Measurements from ENCODE around the gene CCR5AS.

Gene CCR5AS

GRCh38 chr3:46383951-46384330 is 22.9 kb downstream of the CCR5AS start:
- Mint-ChIP-seq H3K27ac (no peak overlapping the region), H3K4me1 (peaks cover 8% of the 10 kb centered on the region), H3K27me3 (peaks cover 4% of the 10 kb centered on the region), H3K36me3 (ENCODE audit: low read depth) (no peaks in the 10 kb centered on the region), H3K4me3 (no peak overlapping the region), H3K9me3 (no peaks in the 10 kb centered on the region)
- ATAC-seq (replicated peaks): no peak

GRCh38 chr3:46383211-46383950 is 23.5 kb downstream of the CCR5AS start:
- Mint-ChIP-seq H3K4me3 (no peak overlapping the region), H3K36me3 (ENCODE audit: low read depth) (no peaks in the 10 kb centered on the region), H3K27me3 (peaks cover 4% of the 10 kb centered on the region), H3K4me1 (peaks cover 9% of the 10 kb centered on the region), H3K9me3 (no peaks in the 10 kb centered on the region), H3K27ac (no peak overlapping the region)
- no peak for ATAC-seq (replicated peaks)

DNA sequence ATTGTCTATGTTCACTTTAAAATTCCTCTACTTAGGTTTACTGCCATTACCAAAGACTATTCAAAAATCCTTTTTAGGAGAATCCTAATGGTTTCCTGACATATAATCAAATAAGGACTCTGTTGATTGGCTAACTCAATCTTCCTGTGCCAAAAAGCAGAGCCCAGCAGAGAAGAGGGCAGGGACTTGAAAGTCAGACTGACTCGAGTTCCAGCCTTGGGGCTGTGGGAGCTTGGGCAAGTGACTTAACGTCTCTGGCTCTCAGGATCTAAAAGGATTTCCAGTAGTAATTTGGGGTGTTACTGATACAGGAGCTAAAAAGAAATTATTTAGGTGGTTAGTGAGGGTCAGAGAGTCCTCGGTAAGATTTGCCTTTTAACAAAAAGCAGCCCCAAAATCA is 25.2 kb downstream of the CCR5AS start:
- Mint-ChIP-seq H3K4me3 (no peak overlapping the region), H3K27me3 (peaks cover 4% of the 10 kb centered on the region), H3K9me3 (no peaks in the 10 kb centered on the region), H3K4me1 (peaks cover 13% of the 10 kb centered on the region), H3K27ac (no peak overlapping the region), H3K36me3 (ENCODE audit: low read depth) (no peaks in the 10 kb centered on the region)
- no peak for ATAC-seq (replicated peaks)

- ATAC-seq (replicated peaks): peak; percentile 21
- H3K27me3 Mint-ChIP-seq: peaks cover 4% of the 10 kb centered on the region
- H3K9me3 Mint-ChIP-seq: no peaks in the 10 kb centered on the region
- peaks cover 16% of the 10 kb centered on the region for H3K4me1 Mint-ChIP-seq
- H3K27ac Mint-ChIP-seq: no peak overlapping the region
- H3K4me3 Mint-ChIP-seq: no peak overlapping the region
- H3K36me3 Mint-ChIP-seq (ENCODE audit: low read depth): no peaks in the 10 kb centered on the region
Measured at GRCh38 chr3:46380471-46381221, 26.2 kb downstream of the CCR5AS start.

- Mint-ChIP-seq H3K27ac (no peak overlapping the region), H3K4me3 (no peak overlapping the region), H3K9me3 (no peaks in the 10 kb centered on the region), H3K36me3 (ENCODE audit: low read depth) (no peaks in the 10 kb centered on the region), H3K27me3 (peaks cover 5% of the 10 kb centered on the region), H3K4me1 (peaks cover 31% of the 10 kb centered on the region)
- ATAC-seq (replicated peaks): no peak
Measured at GRCh38 chr3:46378426-46378942, 28.4 kb downstream of the CCR5AS start.

DNA sequence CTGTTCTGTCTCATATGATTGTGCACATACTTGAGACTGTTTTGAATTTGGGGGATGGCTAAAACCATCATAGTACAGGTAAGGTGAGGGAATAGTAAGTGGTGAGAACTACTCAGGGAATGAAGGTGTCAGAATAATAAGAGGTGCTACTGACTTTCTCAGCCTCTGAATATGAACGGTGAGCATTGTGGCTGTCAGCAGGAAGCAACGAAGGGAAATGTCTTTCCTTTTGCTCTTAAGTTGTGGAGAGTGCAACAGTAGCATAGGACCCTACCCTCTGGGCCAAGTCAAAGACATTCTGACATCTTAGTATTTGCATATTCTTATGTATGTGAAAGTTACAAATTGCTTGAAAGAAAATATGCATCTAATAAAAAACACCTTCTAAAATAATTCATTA is 31.1 kb downstream of the CCR5AS start:
- Mint-ChIP-seq H3K27me3 (peaks cover 5% of the 10 kb centered on the region), H3K9me3 (no peaks in the 10 kb centered on the region), H3K4me3 (peak overlapping the region; percentile 2), H3K36me3 (ENCODE audit: low read depth) (no peaks in the 10 kb centered on the region), H3K27ac (peak overlapping the region; percentile 15), H3K4me1 (peaks cover 31% of the 10 kb centered on the region)
- ATAC-seq (replicated peaks): no peak

GRCh38 chr3:46375218-46375617 is 31.6 kb downstream of the CCR5AS start:
- H3K9me3 Mint-ChIP-seq: no peaks in the 10 kb centered on the region

DNA sequence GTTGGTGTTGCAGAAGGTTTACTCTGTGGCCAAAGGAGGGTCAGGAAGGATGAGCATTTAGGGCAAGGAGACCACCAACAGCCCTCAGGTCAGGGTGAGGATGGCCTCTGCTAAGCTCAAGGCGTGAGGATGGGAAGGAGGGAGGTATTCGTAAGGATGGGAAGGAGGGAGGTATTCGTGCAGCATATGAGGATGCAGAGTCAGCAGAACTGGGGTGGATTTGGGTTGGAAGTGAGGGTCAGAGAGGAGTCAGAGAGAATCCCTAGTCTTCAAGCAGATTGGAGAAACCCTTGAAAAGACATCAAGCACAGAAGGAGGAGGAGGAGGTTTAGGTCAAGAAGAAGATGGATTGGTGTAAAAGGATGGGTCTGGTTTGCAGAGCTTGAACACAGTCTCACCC is 32.1 kb downstream of the CCR5AS start:
- peaks cover 37% of the 10 kb centered on the region for H3K4me1 Mint-ChIP-seq
- ATAC-seq (replicated peaks): no peak
- H3K27ac Mint-ChIP-seq: no peak overlapping the region
- peak overlapping the region; percentile 2 for H3K4me3 Mint-ChIP-seq
- H3K27me3 Mint-ChIP-seq: peaks cover 5% of the 10 kb centered on the region
- no peaks in the 10 kb centered on the region for H3K9me3 Mint-ChIP-seq
- H3K36me3 Mint-ChIP-seq (ENCODE audit: low read depth): no peaks in the 10 kb centered on the region

More at GRCh38 chr3:46375218-46375617, 31.6 kb downstream of the CCR5AS start:
- H3K27me3 Mint-ChIP-seq: peaks cover 5% of the 10 kb centered on the region
- peak overlapping the region; percentile 2 for H3K4me3 Mint-ChIP-seq
- ATAC-seq (replicated peaks): peak; percentile 65
- H3K27ac Mint-ChIP-seq: peak overlapping the region; percentile 15
- no peaks in the 10 kb centered on the region for H3K36me3 Mint-ChIP-seq (ENCODE audit: low read depth)
- H3K4me1 Mint-ChIP-seq: peaks cover 32% of the 10 kb centered on the region

DNA sequence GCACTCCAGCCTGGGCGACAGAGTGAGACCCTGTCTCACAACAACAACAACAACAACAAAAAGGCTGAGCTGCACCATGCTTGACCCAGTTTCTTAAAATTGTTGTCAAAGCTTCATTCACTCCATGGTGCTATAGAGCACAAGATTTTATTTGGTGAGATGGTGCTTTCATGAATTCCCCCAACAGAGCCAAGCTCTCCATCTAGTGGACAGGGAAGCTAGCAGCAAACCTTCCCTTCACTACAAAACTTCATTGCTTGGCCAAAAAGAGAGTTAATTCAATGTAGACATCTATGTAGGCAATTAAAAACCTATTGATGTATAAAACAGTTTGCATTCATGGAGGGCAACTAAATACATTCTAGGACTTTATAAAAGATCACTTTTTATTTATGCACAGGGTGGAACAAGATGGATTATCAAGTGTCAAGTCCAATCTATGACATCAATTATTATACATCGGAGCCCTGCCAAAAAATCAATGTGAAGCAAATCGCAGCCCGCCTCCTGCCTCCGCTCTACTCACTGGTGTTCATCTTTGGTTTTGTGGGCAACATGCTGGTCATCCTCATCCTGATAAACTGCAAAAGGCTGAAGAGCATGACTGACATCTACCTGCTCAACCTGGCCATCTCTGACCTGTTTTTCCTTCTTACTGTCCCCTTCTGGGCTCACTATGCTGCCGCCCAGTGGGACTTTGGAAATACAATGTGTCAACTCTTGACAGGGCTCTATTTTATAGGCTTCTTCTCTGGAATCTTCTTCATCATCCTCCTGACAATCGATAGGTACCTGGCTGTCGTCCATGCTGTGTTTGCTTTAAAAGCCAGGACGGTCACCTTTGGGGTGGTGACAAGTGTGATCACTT is 34.1 kb downstream of the CCR5AS start:
- no peak overlapping the region for H3K27ac Mint-ChIP-seq
- no peak for ATAC-seq (replicated peaks)
- peak overlapping the region; percentile 68 for H3K4me3 Mint-ChIP-seq
- peaks cover 5% of the 10 kb centered on the region for H3K27me3 Mint-ChIP-seq
- no peaks in the 10 kb centered on the region for H3K9me3 Mint-ChIP-seq
- peaks cover 52% of the 10 kb centered on the region for H3K4me1 Mint-ChIP-seq
- no peaks in the 10 kb centered on the region for H3K36me3 Mint-ChIP-seq (ENCODE audit: low read depth)

- no peaks in the 10 kb centered on the region for H3K36me3 Mint-ChIP-seq (ENCODE audit: low read depth)
- ATAC-seq (replicated peaks): no peak
- H3K4me1 Mint-ChIP-seq: peaks cover 54% of the 10 kb centered on the region
- peak overlapping the region; percentile 96 for H3K27ac Mint-ChIP-seq
- peaks cover 5% of the 10 kb centered on the region for H3K27me3 Mint-ChIP-seq
- no peaks in the 10 kb centered on the region for H3K9me3 Mint-ChIP-seq
- peak overlapping the region; percentile 68 for H3K4me3 Mint-ChIP-seq
Measured at GRCh38 chr3:46371519-46372340, 35.1 kb downstream of the CCR5AS start.

DNA sequence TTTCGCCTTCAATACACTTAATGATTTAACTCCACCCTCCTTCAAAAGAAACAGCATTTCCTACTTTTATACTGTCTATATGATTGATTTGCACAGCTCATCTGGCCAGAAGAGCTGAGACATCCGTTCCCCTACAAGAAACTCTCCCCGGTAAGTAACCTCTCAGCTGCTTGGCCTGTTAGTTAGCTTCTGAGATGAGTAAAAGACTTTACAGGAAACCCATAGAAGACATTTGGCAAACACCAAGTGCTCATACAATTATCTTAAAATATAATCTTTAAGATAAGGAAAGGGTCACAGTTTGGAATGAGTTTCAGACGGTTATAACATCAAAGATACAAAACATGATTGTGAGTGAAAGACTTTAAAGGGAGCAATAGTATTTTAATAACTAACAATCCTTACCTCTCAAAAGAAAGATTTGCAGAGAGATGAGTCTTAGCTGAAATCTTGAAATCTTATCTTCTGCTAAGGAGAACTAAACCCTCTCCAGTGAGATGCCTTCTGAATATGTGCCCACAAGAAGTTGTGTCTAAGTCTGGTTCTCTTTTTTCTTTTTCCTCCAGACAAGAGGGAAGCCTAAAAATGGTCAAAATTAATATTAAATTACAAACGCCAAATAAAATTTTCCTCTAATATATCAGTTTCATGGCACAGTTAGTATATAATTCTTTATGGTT is 35.9 kb downstream of the CCR5AS start, which contains the start of gene CCR5:
Gene CCR5 (plus strand): TSS at position 108 of the 680 bp plus-strand sequence. CDS start 1,957 bp downstream, outside the sequence.
- peaks cover 5% of the 10 kb centered on the region for H3K27me3 Mint-ChIP-seq
- no peaks in the 10 kb centered on the region for H3K9me3 Mint-ChIP-seq
- H3K4me1 Mint-ChIP-seq: peaks cover 60% of the 10 kb centered on the region
- no peaks in the 10 kb centered on the region for H3K36me3 Mint-ChIP-seq (ENCODE audit: low read depth)
- ATAC-seq (replicated peaks): peak; percentile 43
- H3K4me3 Mint-ChIP-seq: peak within 1 kb of the TSS; percentile 68
- H3K27ac Mint-ChIP-seq: peak within 1 kb of the TSS; percentile 96

- Mint-ChIP-seq H3K4me3 (peak overlapping the region; percentile 68), H3K27ac (peak overlapping the region; percentile 96), H3K4me1 (peaks cover 48% of the 10 kb centered on the region), H3K27me3 (peaks cover 4% of the 10 kb centered on the region), H3K36me3 (ENCODE audit: low read depth) (no peaks in the 10 kb centered on the region), H3K9me3 (no peaks in the 10 kb centered on the region)
- peak; percentile 87 for ATAC-seq (replicated peaks)
Measured at GRCh38 chr3:46369675-46370132, 37.2 kb downstream of the CCR5AS start.

- H3K4me1 Mint-ChIP-seq: peaks cover 42% of the 10 kb centered on the region
- peak overlapping the region; percentile 96 for H3K27ac Mint-ChIP-seq
- H3K36me3 Mint-ChIP-seq (ENCODE audit: low read depth): no peaks in the 10 kb centered on the region
- no peaks in the 10 kb centered on the region for H3K27me3 Mint-ChIP-seq
- peak; percentile 6 for ATAC-seq (replicated peaks)
- H3K4me3 Mint-ChIP-seq: peak overlapping the region; percentile 68
- H3K9me3 Mint-ChIP-seq: no peaks in the 10 kb centered on the region
Measured at GRCh38 chr3:46369151-46369550, 37.7 kb downstream of the CCR5AS start.

All from activated T-helper 17 cell treated with anti-CD3 and anti-CD28 coated beads, Interleukin-2, amount 50 U/mL, for 72 hours (primary cell).